PC-9 (cell line): Measurements from ENCODE around the gene CTNNA3.

ENCODE experiments used
- CTCF ChIP-seq: fragments of 200-600 bp; sonication (generic); conservative IDR thresholded peaks from 2 replicates; pipeline ENCODE4 v1.6.1; 2017; ENCODE audit warnings: mixed run types, antibody characterized with exemption, mild to moderate bottlenecking, moderate library complexity
- EZH2 ChIP-seq: fragments of 200-600 bp; sonication (generic); IDR thresholded peaks from 2 replicates; pipeline ENCODE4 v1.8.0; 2017; ENCODE audit warnings: antibody characterized with exemption, low read depth

GRCh38 chr10:67663449-67664087 lies 32.4 kb downstream of the CTNNA3 start:
- TF ChIP-seq CTCF (no peak), EZH2 (no peak)
